ENCODE results near the gene PLEKHA5.
"Not testable (repeated sequence)": the region's sequence is repeated elsewhere in the genome, so short reads cannot be mapped to it uniquely, and the experiment has no call there.

The PLEKHA5 gene

DNA sequence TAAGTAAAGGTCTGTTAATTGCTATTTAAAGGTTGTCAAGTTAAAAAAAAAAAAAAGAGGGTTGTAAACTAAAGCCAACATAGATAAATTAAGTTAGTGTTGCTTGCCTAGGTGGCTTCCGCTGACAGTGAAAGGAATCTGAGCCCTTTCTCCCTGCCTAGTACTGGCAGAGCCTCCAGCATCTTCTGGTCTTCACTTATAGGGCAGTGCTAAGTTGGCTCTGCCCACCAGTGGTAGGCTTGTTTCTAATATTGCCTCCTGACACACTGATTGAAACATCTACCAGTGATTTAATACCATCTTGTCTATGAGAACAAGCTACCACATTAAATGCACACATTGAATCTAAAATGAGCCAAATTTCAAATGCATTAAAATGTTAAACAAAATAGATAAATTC is 39.7 kb downstream of the PLEKHA5 start:
- no peak for DNase-seq

DNA sequence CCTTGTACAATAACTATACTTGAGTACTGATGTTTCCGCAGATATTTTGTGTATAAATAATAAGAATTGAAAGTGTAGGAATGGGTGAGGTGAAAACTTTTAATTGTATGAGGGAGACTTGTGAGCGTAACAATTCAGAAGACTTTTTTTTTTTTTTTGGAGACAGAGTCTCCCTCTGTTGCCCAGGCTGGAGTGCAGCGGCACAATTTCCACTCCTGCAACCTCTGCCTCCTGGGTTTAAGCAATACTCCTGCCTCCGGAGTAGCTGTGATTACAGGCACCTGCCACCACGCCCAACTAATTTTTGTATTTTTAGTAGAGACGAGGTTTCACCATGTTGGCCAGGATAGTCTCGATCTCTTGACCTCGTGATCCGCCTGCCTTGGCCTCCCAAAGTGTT is 40.8 kb downstream of the PLEKHA5 start:
- DNase-seq, result not testable (repeated sequence)

DNA sequence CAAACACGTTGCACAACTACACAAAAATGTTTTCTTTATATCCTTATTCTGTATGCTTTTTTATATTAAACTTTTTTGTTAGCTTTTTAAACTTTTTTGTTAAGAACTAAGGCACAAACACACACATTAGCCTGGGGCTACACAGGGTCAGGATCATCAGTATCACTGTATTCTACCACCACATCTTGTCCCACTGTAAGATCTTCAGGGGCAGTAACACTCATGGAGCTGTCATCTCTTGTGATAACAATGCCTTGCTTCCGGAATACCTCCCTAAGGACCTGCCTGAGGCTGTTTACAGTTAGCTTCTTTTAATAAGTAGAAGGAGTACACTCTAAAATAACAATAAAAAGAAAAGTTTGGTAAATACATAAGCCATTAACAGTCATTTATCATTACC is 42.2 kb downstream of the PLEKHA5 start:
- no peak for DNase-seq

DNA sequence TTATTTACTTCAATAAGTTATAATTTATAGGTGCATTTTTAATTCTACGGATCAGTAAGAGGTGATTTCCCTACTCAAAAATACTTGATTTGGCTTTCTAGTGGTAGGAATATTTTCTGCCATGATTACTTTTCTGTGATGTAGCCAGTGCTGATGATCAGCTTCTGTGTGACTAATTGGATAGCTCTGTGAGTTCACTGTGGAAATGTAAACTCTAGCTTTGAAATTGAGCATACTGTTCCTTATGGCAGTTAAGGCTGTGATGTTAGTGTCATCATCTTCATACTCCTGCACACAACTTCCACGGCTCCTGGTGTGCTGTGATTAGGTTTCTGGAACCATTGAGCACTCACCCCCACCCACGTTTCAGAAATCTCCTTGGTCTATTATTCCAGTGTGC is 48.2 kb downstream of the PLEKHA5 start:
- no peak for DNase-seq

DNA sequence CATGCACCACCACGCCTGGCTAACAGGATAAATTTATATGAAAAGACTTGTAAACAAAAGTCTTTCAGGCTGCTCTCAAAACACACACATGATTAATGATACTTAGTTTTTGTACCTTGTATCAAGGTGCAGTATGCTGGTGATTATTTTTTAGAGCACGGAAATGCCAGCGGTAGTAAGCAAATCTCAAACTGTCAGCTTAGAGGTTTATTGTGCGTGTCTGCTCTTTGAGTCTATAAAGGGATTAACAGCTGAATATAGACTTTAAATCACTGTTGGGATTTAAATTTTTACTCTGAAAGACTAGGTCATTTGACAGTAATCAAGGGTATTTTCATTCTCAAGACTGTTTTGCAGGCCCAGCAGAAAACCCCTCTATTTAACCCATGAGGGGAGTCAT is 50.5 kb downstream of the PLEKHA5 start:
- no peak for DNase-seq

DNA sequence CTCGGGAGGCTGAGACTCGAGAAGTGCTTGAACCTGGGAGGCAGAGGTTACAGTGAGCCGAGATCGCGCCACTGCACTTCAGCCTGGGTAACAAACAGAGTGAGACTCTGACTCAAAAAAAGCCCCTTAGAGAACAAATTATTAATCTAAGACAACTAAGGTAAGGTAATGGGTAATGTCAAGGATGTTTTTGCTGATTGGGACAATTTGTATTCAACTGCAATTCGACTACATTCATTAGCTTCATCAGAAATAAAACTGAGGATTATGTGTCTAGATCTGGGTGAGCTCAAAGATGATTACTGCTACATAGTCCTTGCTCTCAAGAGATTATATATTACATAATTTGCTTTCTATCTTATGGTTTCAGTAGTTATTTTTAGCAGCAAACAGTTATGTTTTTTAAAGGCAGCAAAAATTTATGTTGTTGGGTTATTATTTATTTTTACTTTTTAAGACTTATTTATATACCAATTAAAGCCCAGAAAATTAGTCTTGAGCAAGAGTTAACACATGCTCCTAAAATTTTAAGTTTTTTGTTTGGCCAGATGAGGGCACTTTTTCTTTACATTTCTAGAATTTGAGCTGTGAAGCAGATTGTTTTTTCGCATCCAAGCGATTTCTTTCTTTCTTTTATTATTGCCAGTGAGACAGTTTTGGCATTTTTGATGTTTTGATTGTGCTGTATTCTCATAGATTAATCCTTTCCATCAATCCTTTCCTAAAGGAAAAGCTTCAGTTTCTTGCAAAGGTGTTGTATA is 52.3 kb downstream of the PLEKHA5 start:
- DNase-seq, result no peak

DNA sequence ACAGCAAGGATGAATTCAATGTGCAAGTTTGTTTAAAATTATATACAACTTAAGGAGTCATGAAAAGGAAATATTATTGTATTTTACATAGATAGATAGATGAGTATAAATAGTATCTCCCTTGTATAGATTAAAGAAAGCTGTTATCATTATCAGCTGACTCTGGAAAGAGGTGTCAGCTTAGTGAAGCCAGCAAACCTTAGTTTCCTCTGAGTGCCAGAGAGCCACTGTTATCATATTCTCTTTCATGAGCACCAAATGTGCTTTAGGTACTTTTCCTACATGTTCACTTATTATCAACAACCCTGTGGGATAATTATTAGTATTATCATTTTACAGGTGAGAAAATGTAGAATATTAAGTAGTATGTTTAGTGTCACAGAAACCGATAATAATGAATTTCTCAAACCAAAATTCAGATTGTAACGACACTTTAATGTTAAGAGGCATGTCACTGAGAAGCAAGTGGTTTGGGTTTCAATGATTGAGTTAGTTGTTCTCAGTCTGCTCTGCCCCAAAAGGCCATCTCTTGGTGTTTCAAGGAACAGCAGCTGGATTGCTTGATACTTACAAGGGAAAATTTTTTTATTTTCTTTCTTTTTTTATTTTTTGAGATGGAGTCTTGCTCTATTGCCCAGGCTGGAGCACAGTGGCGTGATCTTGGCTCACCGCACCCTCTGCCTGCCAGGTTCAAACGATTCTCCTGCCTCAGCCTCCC is 53.7 kb downstream of the PLEKHA5 start:
- no peak for DNase-seq

DNA sequence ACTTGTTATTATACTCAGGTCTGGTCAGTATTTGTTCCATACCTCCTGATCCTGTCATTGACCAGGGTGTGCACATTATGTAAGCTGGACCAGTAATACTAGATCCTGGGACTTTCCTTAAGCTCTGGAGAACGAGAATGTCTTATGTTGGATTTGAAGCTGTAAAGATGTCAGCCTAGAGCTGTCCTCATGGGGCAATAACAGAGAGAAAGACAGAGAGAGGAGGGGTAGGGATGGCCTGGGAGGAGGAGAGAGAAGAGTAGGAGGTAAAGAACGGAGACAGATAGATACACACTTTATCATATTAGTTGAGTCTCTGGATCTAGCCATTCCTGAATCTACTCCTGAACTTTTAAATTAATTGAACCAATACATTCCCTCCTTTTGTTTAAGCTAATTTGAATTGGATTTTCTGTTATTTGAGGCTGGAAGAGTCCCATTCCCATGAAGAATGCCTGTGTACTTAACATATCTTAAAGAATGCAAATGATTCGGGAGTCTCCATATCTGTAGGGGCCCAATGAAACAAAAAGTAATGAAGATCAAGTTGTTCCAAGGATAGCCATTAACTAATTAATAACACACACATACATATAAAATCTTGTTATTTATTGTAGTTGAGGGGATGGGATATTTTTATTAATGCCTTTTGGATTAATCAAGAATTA is 55.9 kb downstream of the PLEKHA5 start:
- no peak for DNase-seq

DNA sequence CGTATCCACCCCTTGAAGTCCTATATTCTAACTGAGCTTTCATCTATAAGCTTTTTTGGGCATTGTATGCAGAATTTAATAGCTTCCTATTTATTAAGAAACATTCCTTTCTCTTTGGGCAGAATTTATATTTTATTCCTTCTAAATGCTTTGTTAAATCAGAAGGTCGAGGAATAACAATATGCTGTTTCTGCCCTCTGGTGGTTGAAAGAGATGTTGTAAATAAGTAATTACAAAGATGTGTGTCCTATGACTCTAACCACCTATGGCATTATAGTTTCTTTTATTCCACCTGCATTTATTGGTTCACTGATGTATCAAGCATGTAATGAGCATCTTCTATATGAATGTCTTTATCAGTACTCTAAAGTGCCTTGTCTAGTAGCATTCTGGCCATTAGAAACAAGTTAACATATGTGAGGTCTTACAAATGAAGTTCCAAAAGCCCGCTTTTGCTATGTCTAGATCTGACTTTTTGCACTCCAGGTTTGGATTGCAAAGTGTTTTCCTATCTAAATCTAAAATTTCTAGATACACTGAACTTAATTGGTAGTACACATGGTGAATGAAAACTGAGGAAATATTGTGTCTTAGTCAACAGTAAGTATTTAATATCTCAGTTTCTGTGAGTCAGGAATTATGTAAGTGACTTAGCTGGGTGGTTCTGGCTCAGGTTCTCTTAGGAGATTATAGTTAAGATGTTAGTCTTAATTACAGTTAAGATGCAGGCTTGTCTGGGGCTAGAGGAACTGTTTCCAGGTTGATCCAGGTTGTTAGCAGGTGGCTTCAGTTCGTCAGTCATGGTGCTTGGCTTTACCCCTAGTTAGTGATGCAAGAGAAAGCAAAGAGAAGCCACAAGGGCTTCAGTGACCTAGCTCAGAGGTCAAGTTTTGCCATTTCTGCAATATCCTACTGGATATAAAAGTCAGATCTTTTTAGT is 57.5 kb downstream of the PLEKHA5 start:
- DNase-seq, result peak; percentile 3 to 57

DNA sequence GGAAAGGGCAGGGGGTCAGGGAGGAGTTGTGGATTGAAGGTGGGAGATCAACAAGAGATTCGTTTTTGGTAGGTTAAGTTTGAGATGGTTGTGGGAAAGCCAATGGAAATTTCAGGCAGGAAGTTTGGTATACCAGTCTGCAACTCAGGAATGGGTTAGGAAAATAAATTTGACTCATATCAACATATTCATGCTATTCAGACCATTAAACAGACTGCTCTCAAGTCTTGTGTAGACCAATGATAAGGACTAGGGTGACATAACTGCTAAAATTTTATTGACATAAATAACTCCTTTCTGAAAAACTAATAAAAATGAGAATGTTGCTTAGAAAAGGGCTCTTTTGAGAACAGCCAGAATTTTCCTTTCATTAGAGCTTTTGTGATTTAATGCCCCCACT is 60.0 kb downstream of the PLEKHA5 start:
- no peak for DNase-seq

DNA sequence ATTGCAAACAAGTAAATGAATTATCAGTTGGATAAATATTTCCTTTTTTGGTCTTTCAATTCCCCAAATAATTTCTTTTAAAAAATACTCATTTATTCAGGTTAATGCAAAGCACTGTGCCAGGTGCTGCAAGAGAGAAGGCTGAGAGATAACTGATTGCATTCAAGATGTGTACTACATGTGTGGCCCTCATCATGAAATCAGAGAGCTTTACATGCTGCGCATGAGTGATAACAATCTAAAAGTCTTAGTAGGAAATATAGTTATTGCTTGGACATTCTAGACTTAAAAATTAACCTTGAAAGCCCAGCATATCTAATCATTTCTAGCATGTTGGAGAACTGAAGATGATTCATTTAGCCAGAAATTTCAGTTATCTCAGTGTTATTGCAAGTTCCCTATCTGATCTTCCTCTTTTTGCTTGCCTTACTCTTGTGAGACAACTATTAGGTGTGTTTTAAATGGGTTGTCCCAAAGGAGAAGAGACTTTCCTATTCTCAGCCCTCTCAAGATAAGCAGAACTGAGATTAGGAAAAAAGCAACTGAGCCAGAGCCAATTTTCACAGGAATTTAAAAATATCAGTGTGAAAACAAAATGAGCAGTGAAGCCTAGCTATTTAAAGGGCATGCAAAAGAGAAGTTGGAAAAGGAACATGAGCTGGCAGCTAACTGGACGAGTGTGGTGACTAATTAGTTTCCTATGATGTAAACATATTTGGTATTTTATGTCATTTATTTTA is 60.9 kb downstream of the PLEKHA5 start:
- DNase-seq, result no peak

DNA sequence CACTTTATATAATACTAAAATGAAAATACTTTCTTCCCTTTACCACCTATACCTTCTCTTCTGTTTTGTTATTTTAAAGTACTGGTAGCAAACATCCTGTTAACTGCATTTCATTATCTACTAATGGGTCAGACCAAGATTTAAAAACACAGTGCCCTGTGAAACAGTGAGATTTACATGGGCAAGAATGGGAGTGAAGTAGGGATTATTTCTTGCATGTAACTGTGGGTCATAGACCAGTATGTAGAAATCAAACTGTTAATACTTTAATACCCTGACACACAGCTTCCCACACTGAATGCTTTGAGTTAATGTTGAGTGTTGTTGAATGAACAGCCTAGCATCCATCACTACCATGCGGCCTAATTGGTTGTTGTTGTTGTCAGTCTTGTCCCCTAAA is 61.6 kb downstream of the PLEKHA5 start:
- no peak for DNase-seq

DNA sequence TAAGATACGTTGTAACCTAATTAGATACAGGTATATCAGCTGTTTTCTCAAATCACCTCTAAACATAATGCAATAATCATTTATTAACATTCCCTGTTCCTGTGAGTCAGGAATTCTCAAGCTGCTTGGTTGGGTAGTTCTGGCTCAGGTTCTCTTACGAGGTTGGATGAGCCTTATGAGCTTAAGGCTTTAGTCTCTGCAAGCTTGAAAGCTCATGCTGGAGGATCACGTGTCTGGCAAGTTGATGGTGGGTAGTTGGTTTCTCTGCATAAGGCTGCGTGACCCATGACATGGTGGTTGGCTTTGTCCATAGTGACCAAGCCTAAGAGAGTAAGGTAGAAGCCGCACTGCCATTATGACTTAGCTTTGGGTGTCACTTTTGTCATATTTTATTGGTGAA is 62.0 kb downstream of the PLEKHA5 start:
- no peak for DNase-seq

DNA sequence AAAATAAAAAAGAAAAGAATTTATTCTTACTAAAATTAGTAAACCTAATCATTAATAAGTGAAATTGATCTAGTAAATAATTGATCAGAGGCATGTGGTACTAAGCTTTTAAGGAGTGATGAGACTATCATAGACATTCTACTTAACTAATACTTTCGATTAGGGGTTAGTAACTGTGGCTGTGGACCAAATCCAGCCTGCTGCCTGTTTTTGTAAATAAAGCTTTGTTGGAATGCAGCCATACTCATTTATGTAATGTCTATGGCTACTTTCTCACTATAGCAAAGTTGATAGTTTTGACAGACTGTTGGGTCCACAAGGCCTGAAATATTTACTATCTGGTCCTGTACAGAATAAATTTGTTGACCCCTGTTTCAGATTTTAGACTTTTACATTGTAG is 63.2 kb downstream of the PLEKHA5 start:
- DNase-seq, result no peak

DNA sequence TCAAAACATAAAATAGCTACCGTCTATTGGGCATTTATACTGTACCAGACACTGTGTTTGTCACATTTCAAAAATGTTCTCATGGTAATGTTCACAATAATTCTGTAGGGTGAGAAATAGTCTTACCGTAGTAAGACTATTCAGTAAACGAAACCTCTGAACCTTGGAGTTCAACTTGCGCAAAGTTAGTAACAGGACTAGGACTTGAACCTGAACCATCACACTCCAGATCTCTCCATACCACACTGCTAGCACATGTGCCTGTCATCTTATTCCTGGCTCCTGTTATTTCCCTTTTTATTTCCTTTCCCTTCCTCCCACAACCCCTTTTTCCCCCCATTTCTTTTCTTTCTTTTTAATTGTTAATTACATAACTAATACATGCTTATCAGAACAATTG is 65.4 kb downstream of the PLEKHA5 start:
- DNase-seq, result no peak

DNA sequence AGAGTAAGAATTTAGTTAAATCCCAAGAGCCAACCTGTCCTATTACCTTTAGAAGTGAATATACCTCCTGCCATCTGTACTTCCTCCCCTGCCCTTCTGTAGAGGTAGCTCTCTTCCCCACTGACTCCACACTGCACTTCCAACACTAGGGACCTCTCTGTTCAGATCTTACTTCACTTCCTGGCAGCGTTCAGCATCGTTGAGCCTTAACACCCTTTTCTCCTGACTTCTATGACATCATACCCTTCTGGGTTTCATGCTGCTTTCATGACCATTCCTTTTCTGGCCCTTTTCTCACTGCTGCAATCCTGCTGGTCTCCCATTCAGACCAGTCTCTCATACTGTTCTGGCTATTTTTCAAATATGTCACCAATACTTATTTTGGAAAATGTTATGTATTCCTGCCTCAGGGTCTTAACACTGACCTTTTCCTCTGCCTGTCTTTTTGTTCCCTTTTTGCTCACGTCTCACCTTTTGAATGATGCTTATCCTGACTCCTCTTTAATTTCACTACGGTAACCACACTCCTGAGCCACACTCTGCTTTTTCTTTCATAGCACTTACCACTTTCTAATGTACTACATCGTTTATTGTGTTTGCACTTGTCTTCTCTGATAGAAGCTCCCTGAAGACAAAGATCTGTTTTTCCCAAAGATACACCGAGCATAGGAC is 67.6 kb downstream of the PLEKHA5 start:
- no peak for DNase-seq

DNA sequence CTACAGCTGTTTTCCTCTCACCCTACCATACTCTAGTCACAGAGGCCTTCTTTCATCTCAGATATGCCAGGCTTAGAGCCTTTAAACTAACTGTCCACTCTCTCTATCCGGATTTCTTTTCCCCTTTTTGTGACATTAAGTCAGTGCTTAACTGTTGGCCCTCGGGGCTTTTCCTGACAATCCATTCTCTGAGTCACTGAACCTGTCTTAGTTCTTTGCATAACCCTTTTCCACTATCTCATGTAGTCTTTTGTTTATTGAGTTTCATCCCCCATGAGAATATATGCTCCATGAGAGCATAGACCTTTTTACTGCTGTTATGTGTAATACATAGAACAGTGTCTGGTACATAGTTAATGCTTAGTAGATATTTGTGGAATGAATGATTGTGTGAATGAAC is 68.7 kb downstream of the PLEKHA5 start:
- peak; percentile 65 to 76 for DNase-seq

DNA sequence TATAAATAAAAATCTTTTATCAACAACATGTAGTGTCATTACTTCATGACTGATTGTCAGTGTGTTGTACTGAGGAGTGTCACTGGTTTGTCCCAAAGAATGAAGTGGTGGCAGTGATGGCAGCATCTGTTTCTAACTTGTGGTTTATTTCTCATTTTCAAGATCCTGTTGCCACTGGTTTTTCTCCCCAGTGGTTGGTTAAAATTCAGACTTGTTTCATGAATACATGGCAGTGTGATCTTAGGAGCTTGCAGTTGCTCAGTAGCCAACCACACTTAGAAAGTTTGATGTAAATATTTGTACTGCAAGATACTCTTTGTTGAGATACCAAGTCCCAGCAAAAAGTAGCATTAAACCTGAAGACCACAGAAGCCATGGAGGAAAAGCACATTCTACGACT is 69.8 kb downstream of the PLEKHA5 start:
- DNase-seq, result no peak

DNA sequence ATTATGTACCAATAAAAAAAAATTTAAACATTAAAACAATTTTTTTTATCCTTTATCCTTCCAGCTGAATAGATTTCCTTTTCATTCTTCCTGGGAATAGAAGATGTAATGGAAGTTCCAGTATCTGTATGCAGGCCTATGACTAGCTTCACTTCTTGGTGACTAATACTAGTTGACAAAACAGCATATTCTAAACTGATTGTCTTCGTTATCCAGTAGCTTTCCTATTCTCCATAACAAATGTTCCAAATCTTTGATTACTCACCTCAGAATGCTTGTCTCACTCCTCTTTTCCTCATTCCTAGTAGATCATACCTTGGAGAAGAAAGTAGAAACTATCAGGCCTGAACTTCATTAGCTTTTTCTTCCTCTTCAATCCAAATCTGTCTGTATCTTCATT is 70.7 kb downstream of the PLEKHA5 start:
- DNase-seq, result no peak

DNA sequence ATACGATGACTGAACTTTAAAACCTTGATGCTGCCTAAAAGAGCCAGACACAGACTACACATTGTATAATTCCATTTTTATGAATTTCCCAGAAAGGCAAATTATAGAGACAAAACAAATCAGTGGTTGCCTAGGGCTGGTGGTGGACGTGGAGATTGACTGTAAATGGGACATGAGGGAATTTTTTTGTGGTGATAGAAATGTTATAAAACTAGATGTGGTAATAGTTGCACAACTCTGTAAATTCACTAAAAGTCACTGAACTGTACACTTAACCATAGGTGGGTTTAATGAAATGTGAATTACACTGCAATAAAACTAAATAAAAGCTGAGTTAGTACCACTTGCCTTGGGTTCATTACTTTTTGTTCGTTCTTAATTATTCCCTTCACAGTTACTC is 72.1 kb downstream of the PLEKHA5 start:
- DNase-seq, result no peak

DNA sequence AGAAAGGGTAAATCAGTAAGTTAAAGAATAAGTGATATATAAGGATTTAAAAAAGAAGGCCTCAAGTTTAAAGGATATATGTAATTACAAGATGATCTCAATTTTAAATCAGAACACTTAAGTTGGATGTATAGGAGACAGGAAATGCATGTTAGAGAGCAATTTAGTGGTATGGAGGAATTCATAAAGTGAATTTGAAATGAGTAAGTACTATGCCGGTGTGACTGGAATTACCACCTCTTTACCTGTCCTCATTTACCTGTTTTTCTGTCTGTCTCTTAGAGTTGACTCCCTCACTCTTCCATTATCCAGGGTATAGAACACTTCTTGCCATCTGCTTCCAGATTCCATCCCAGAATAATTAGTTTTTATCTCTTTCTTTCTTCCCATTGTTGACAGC is 73.5 kb downstream of the PLEKHA5 start:
- DNase-seq, result no peak
